Measurements from ENCODE around the gene C1orf21. TPM values are rescaled to one million over a fixed set of nuclear protein-coding genes. Genes with fewer than 3 reads are reported as not detected.

The C1orf21 gene
- total RNA-seq, 1 experiment from 2014 or later, result 7.5 TPM

DNA sequence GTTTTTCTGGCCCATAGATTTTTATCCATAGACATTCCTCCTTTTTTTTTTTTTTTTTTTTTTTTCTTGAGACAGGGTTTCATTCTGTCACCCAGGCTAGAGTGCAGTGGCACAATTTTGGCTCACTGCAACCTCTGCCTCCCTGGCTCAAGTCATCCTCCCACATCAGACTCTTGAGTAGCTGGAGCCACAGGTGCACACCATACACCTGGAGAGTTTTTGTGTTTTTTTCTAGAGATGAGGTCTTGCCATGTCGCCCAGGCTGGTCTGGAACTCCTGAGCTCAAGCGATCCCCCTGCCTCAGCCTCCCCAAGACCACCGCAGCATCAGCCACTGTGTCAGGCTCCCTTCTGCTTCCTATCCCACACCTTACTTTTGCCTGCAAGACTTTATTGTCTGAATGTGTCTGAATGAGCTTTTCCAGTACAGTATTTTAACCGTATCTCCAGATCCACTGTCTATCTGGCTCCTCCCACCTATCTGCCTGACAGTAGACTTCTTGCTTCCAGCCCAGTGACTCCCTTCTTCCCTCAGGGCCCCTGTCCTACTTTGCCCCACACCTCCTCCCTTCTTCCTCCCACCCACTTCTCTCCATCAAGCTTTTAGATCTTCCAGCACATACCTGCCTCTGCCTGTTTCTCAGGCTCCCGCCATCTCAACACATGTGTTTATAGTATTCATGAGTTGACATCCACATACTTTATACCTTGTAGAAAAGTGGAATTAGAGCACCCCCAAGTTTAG lies 6.1 kb downstream of the C1orf21 start:
- Histone ChIP-seq H3K9me3 (replicated peaks) (no peaks in the 10 kb centered on the region), H3K36me3 (no peaks in the 10 kb centered on the region), H3K27ac (no peak overlapping the region), H3K27me3 (no peaks in the 10 kb centered on the region), H3K4me3 (no peak overlapping the region), H3K4me1 (no peaks in the 10 kb centered on the region)
- DNase-seq, result no peak

GRCh38 chr1:184393962-184394361 lies 7.1 kb downstream of the C1orf21 start:
- Histone ChIP-seq H3K36me3 (no peaks in the 10 kb centered on the region), H3K9me3 (replicated peaks) (no peaks in the 10 kb centered on the region), H3K4me3 (no peak overlapping the region), H3K4me1 (no peaks in the 10 kb centered on the region), H3K27ac (no peak overlapping the region), H3K27me3 (no peaks in the 10 kb centered on the region)
- DNase-seq, result no peak

GRCh38 chr1:184395370-184395769 lies 8.5 kb downstream of the C1orf21 start:
- H3K4me1 ChIP-seq, result no peaks in the 10 kb centered on the region
- H3K27ac ChIP-seq, result no peak overlapping the region
- H3K4me3 ChIP-seq, result no peak overlapping the region
- DNase-seq, result no peak
- no peaks in the 10 kb centered on the region for H3K27me3 ChIP-seq
- no peaks in the 10 kb centered on the region for H3K9me3 ChIP-seq (replicated peaks)
- H3K36me3 ChIP-seq, result no peaks in the 10 kb centered on the region

DNA sequence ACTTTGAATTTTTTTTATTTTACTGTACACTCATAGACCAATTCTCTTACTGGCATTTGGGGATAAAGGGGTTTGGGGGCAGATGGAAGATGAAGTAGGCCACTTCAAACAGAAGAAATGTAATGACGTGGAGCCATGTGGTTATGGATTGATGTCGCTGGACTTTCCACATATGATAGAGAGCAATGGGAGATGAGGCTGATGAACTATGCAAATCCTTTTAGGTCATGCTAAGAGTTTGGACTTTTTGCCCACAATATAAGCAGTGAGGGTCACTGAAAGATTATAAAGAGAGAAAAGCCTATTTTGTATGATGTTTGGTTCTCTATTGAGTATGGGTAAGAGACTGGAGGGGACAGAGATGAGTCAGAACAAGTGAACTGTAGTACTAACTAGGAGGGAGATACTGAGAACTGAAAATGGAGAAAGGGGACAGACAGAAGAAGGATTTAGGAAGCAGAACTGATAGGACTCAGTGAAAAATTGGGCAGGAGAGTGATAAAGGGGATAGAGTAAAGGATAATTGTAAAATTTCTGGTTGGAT lies 9.2 kb downstream of the C1orf21 start:
- Histone ChIP-seq H3K9me3 (replicated peaks) (no peaks in the 10 kb centered on the region), H3K4me3 (no peak overlapping the region), H3K36me3 (no peaks in the 10 kb centered on the region), H3K4me1 (no peaks in the 10 kb centered on the region), H3K27me3 (no peaks in the 10 kb centered on the region), H3K27ac (no peak overlapping the region)
- DNase-seq, result no peak

DNA sequence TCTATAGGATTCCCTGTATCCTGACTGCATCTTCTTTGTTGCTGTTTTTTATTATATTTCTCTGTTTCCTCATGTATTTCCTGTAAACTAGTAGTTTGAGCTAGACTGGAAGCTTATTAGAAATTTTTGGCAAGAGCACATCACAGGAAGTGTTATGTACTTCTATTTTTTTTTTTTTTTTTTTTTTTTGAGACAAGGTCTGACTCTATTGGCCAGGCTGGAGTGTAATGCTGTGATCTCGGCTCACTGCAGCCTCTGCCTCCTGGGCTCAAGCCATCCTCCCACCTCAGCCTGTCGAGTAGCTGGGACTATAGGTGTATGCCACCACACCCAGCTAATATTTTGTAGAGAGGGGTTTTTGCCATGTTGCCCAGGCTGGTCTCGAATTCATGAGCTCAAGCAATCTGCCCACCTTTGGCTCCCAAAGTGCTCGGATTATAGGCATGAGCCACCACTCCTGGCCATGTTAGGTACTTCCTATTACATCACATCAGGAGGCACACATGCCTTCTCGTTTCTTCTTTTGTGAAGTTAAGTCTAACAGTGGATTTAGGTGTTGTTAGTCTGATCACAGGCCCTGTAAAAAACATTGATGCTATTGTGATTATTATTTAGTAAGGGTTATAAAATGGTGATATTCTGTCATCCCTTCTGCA lies 12.5 kb downstream of the C1orf21 start:
- Histone ChIP-seq H3K27me3 (no peaks in the 10 kb centered on the region), H3K9me3 (replicated peaks) (no peaks in the 10 kb centered on the region), H3K36me3 (no peaks in the 10 kb centered on the region), H3K4me1 (no peaks in the 10 kb centered on the region), H3K27ac (no peak overlapping the region), H3K4me3 (no peak overlapping the region)
- no peak for DNase-seq

GRCh38 chr1:184403961-184404726 lies 17.3 kb downstream of the C1orf21 start:
- DNase-seq, result no peak
- Histone ChIP-seq H3K27ac (no peak overlapping the region), H3K9me3 (replicated peaks) (no peaks in the 10 kb centered on the region), H3K4me1 (no peaks in the 10 kb centered on the region), H3K4me3 (no peak overlapping the region), H3K36me3 (no peaks in the 10 kb centered on the region), H3K27me3 (no peaks in the 10 kb centered on the region)

GRCh38 chr1:184404727-184405027 lies 17.8 kb downstream of the C1orf21 start:
- Histone ChIP-seq H3K9me3 (replicated peaks) (no peaks in the 10 kb centered on the region), H3K27me3 (no peaks in the 10 kb centered on the region), H3K4me1 (no peaks in the 10 kb centered on the region), H3K27ac (no peak overlapping the region), H3K4me3 (no peak overlapping the region), H3K36me3 (no peaks in the 10 kb centered on the region)
- no peak for DNase-seq

DNA sequence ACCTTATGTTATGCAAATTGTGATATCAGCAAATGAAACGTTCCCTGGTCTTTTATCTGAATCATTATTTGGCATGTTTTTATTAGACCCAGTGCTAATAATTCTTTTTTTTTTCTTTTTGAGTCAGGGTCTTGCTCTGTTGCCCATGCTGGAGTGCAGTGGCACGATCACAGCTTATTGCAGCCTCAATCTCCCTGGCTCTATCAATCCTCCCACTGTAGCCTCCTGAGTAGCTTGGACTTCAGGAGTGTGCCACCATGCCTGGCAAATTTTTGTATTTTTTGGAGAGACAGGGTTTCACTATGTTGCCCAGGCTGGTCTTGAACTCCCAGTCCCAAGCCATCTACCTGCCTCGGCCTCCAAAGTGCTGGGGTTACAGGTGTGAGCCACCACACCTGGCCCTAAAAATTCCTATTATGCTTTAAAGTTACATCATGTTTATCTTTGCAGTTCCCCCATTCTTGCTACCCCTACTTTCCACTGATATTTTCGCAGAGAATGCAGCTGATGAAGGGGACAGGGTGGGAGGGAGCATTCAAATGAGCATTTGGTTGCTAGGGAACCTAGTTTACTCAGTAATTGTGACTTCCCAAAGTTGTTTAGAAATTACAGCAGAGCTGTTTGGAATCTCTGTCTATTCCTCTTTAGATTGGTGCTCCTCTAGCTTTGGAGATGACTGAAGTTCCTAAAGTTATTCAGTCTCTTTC lies 18.4 kb downstream of the C1orf21 start:
- no peaks in the 10 kb centered on the region for H3K36me3 ChIP-seq
- DNase-seq, result no peak
- no peaks in the 10 kb centered on the region for H3K9me3 ChIP-seq (replicated peaks)
- no peaks in the 10 kb centered on the region for H3K27me3 ChIP-seq
- H3K4me1 ChIP-seq, result no peaks in the 10 kb centered on the region
- H3K4me3 ChIP-seq, result no peak overlapping the region
- H3K27ac ChIP-seq, result no peak overlapping the region

DNA sequence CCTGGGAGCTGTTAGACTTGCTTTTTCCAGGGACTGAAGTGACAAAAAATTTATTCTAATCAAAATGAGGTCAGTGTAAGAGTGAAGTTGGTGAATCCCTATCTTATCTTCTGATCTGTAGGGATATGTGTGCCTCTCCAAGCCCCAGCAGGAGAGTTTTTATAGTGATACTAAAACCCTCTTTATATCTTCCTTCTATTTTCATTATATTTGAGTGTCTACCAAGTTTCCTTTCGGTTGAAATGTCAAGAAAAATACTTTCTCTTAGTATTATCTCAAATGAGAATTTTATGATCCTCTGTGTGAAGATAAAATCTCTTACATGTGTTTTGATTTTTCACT lies 18.9 kb downstream of the C1orf21 start:
- H3K36me3 ChIP-seq, result no peaks in the 10 kb centered on the region

GRCh38 chr1:184406479-184406878 lies 19.6 kb downstream of the C1orf21 start:
- no peaks in the 10 kb centered on the region for H3K9me3 ChIP-seq (replicated peaks)
- H3K36me3 ChIP-seq, result no peaks in the 10 kb centered on the region
- no peak for DNase-seq
- H3K4me1 ChIP-seq, result no peaks in the 10 kb centered on the region
- H3K27ac ChIP-seq, result no peak overlapping the region
- H3K27me3 ChIP-seq, result no peaks in the 10 kb centered on the region
- no peak overlapping the region for H3K4me3 ChIP-seq

More for the DNA sequence above, 18.9 kb downstream of the C1orf21 start:
- no peak for DNase-seq
- no peaks in the 10 kb centered on the region for H3K27me3 ChIP-seq
- no peaks in the 10 kb centered on the region for H3K9me3 ChIP-seq (replicated peaks)
- H3K27ac ChIP-seq, result no peak overlapping the region
- no peaks in the 10 kb centered on the region for H3K4me1 ChIP-seq
- H3K4me3 ChIP-seq, result no peak overlapping the region

GRCh38 chr1:184407816-184408510 lies 21.1 kb downstream of the C1orf21 start:
- no peak for DNase-seq
- Histone ChIP-seq H3K4me3 (no peak overlapping the region), H3K27ac (no peak overlapping the region)

DNA sequence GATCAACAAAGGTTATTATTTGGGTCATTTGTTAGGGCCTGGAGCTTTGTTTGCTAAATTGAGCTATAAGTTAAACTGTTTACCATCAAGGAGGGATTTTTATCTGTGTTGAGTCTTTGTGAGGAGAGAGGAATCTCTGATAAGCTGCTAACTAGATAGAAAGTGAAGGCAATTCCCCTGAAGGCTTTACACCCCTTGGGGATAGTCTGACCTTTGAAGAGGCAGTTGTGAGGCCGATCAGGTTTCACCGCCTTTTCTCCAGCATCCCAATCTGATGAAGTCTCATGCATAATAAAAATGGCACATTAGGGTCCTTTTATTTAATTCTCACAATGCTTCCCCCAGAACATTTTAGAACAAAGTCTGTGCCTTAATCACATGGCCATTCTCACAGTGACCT lies 21.8 kb downstream of the C1orf21 start:
- Histone ChIP-seq H3K27ac (no peak overlapping the region), H3K9me3 (replicated peaks) (no peaks in the 10 kb centered on the region), H3K36me3 (no peaks in the 10 kb centered on the region), H3K27me3 (no peaks in the 10 kb centered on the region), H3K4me1 (no peaks in the 10 kb centered on the region), H3K4me3 (no peak overlapping the region)
- peak in 1 of 2 experiments; percentile 22 for DNase-seq

More at GRCh38 chr1:184407816-184408510, 21.1 kb downstream of the C1orf21 start:
- no peaks in the 10 kb centered on the region for H3K27me3 ChIP-seq
- no peaks in the 10 kb centered on the region for H3K4me1 ChIP-seq
- H3K9me3 ChIP-seq (replicated peaks), result no peaks in the 10 kb centered on the region
- H3K36me3 ChIP-seq, result no peaks in the 10 kb centered on the region

- no peak for DNase-seq
- Histone ChIP-seq H3K27me3 (no peaks in the 10 kb centered on the region), H3K9me3 (replicated peaks) (no peaks in the 10 kb centered on the region), H3K36me3 (no peaks in the 10 kb centered on the region), H3K27ac (no peak overlapping the region), H3K4me3 (no peak overlapping the region), H3K4me1 (no peaks in the 10 kb centered on the region)
Measured at GRCh38 chr1:184409011-184409410, 22.2 kb downstream of the C1orf21 start.

DNA sequence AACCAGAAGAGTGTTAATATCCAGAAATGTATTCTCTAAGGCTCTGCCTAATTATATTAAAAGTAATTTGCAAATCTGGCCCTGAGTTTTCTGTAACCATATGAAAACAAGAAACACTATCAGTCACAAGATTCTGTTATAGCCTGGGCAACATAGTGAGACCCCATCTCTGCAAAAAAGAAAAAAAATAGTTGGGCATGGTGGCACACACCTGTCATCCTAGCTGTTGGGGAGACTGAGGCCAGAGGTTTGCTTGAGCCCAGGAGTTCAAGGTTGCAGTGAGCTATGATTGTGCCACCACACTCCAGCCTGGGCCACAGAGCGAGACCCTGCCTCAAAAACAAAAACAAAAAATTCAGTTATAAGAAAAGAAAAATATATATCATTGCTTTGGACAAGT lies 25.6 kb downstream of the C1orf21 start:
- no peak for DNase-seq
- Histone ChIP-seq H3K27me3 (no peaks in the 10 kb centered on the region), H3K4me3 (no peak overlapping the region), H3K27ac (no peak overlapping the region), H3K36me3 (no peaks in the 10 kb centered on the region), H3K4me1 (no peaks in the 10 kb centered on the region), H3K9me3 (replicated peaks) (no peaks in the 10 kb centered on the region)

All from SJCRH30 (cell line).